Glutamatergic neuron (in vitro differentiated cells): ENCODE results near the gene OTOGL. TPM values are rescaled to one million over a fixed set of nuclear protein-coding genes. Genes with fewer than 3 reads are reported as not detected.

ENCODE experiments used
- DNase-seq: peaks from one replicate; pipeline ENCODE4 v3.0.0; 2022
- H3K27ac Mint-ChIP-seq: one replicate; pipeline ENCODE4 v1.8.0; 2020; ENCODE audit warnings: mild to moderate bottlenecking, mixed read lengths, inconsistent platforms; ENCODE audit not compliant: unreplicated experiment
- H3K27me3 Mint-ChIP-seq: one replicate; pipeline ENCODE4 v1.8.0; 2020; ENCODE audit warnings: mild to moderate bottlenecking, moderate library complexity, mixed read lengths, inconsistent platforms; ENCODE audit not compliant: unreplicated experiment
- H3K36me3 Mint-ChIP-seq: one replicate; pipeline ENCODE4 v1.8.0; 2020; ENCODE audit warnings: mild to moderate bottlenecking, mixed read lengths, inconsistent platforms; ENCODE audit not compliant: unreplicated experiment
- H3K4me1 Mint-ChIP-seq: one replicate; pipeline ENCODE4 v1.8.0; 2020; ENCODE audit warnings: mild to moderate bottlenecking, low read depth, mixed read lengths, inconsistent platforms; ENCODE audit not compliant: unreplicated experiment
- H3K4me3 Mint-ChIP-seq: one replicate; pipeline ENCODE4 v1.8.0; 2020; ENCODE audit warnings: mild to moderate bottlenecking, mixed read lengths, inconsistent platforms; ENCODE audit not compliant: unreplicated experiment
- H3K9me3 Mint-ChIP-seq: one replicate; pipeline ENCODE4 v1.8.0; 2020; ENCODE audit warnings: mild to moderate bottlenecking, moderate library complexity, mixed read lengths, inconsistent platforms; ENCODE audit not compliant: unreplicated experiment
- CTCF ChIP-seq: fragments of 200-600 bp; sonication (generic); IDR thresholded peaks from one replicate; pipeline ENCODE4 v1.5.0; 2021; ENCODE audit not compliant: partially characterized antibody, unreplicated experiment
- total RNA-seq: library from RNA; stranded (reverse); fragmentation: NEBNext Ultra II Directional; extraction: Animal tissue kit (Norgen Biotek cat#: 25700); gene quantifications from one replicate; pipeline ENCODE4 v1.2.1, GENCODE V29; 2021; ENCODE audit not compliant: unreplicated experiment

OTOGL gene
- total RNA-seq, 1 donor from 2014 or later = 0.83 TPM

- DNase-seq = no peak
- peaks cover 11% of the 10 kb centered on the region for H3K4me1 Mint-ChIP-seq
- H3K9me3 Mint-ChIP-seq = no peaks in the 10 kb centered on the region
- H3K27ac Mint-ChIP-seq = no peak overlapping the region
- no peaks in the 10 kb centered on the region for H3K27me3 Mint-ChIP-seq
- TF ChIP-seq CTCF = no peak
- H3K36me3 Mint-ChIP-seq = no peaks in the 10 kb centered on the region
- H3K4me3 Mint-ChIP-seq = no peak overlapping the region
Measured at GRCh38 chr12:80166751-80167150, 67.4 kb downstream of the OTOGL start.

GRCh38 chr12:80168936-80169335 lies 69.6 kb downstream of the OTOGL start:
- no peak for DNase-seq
- Mint-ChIP-seq H3K9me3 (no peaks in the 10 kb centered on the region), H3K27ac (no peak overlapping the region), H3K27me3 (no peaks in the 10 kb centered on the region), H3K4me3 (no peak overlapping the region), H3K4me1 (peaks cover 11% of the 10 kb centered on the region), H3K36me3 (no peaks in the 10 kb centered on the region)
- TF ChIP-seq CTCF = no peak

- no peak for TF ChIP-seq CTCF
- no peak for DNase-seq
- H3K27me3 Mint-ChIP-seq = no peaks in the 10 kb centered on the region
- no peak overlapping the region for H3K4me3 Mint-ChIP-seq
- H3K9me3 Mint-ChIP-seq = no peaks in the 10 kb centered on the region
- peaks cover 3% of the 10 kb centered on the region for H3K4me1 Mint-ChIP-seq
- H3K27ac Mint-ChIP-seq = no peak overlapping the region
- no peaks in the 10 kb centered on the region for H3K36me3 Mint-ChIP-seq
Measured at GRCh38 chr12:80170915-80171314, 71.6 kb downstream of the OTOGL start.

GRCh38 chr12:80173083-80173864 lies 73.9 kb downstream of the OTOGL start:
- Mint-ChIP-seq H3K4me3 (no peak overlapping the region), H3K4me1 (no peaks in the 10 kb centered on the region), H3K27me3 (no peaks in the 10 kb centered on the region), H3K36me3 (no peaks in the 10 kb centered on the region), H3K27ac (no peak overlapping the region), H3K9me3 (no peaks in the 10 kb centered on the region)
- TF ChIP-seq CTCF = no peak
- DNase-seq = no peak

GRCh38 chr12:80175307-80175930 lies 76.1 kb downstream of the OTOGL start:
- DNase-seq = no peak
- no peaks in the 10 kb centered on the region for H3K36me3 Mint-ChIP-seq
- H3K4me1 Mint-ChIP-seq = no peaks in the 10 kb centered on the region
- H3K9me3 Mint-ChIP-seq = no peaks in the 10 kb centered on the region
- no peak overlapping the region for H3K27ac Mint-ChIP-seq
- no peak overlapping the region for H3K4me3 Mint-ChIP-seq
- H3K27me3 Mint-ChIP-seq = no peaks in the 10 kb centered on the region
- no peak for TF ChIP-seq CTCF
